GM12892 (cell line): ENCODE results near the gene TLE2.

Experiments used
- POLR2AphosphoS5 ChIP-seq: IDR thresholded peaks from 2 replicates; pipeline ENCODE4 v1.6.1; 2011; ENCODE audit warnings: low read depth, low read length, control low read depth
- TAF1 ChIP-seq: IDR thresholded peaks from 2 replicates; pipeline ENCODE4 v1.6.1; 2011; ENCODE audit warnings: low read depth, mild to moderate bottlenecking, control low read depth, low read length, borderline replicate concordance

GRCh38 chr19:3054265-3054971 is 25.3 kb upstream of the TLE2 start:
- TF ChIP-seq TAF1 (no peak), POLR2AphosphoS5 (no peak)
